Gastroesophageal sphincter (tissue), 4 donors: ENCODE data around the gene PELI2. TPM values are rescaled to one million over a fixed set of nuclear protein-coding genes. Genes with fewer than 3 reads are reported as not detected.
A peak's percentile ranks its signal among the peaks of the same experiment; 100 is the strongest.

ENCODE experiments used
- ATAC-seq: fragments of 150-250 bp; one replicate; pipeline ENCODE4 v1.9.1; 2016; ENCODE audit warnings: mild to moderate bottlenecking, moderate library complexity
- H3K27ac ChIP-seq, 4 donors: fragments of 200-600 bp; sonication (generic) in 3 of 4; 1 replicate in 3 of 4; 2 replicates in 1 of 4; pipeline ENCODE4 v1.5.1; 2016 to 2019
- H3K27me3 ChIP-seq: fragments of 200-600 bp; sonication (generic); one replicate; pipeline ENCODE4 v1.5.1; 2019
- H3K36me3 ChIP-seq, 2 donors: fragments of 200-600 bp; sonication (generic); one replicate each; pipeline ENCODE4 v1.5.1; 2019; ENCODE audit warnings: control low read depth in 1 of 2
- H3K4me1 ChIP-seq, 3 donors: fragments of 200-600 bp; sonication (generic); 1 replicate in 2 of 3; 2 replicates in 1 of 3; pipeline ENCODE4 v1.5.1; 2016 to 2019; ENCODE audit warnings: control low read depth in 2 of 3
- H3K4me3 ChIP-seq, 2 donors: fragments of 200-600 bp; sonication (generic); one replicate each; pipeline ENCODE4 v1.5.1; 2019; ENCODE audit warnings: mild to moderate bottlenecking in 1 of 2, moderate library complexity in 1 of 2
- H3K9me3 ChIP-seq, 3 donors: fragments of 200-600 bp; sonication (generic); one replicate each; pipeline ENCODE4 v1.5.1; 2017 to 2019; ENCODE audit warnings: control low read depth in 2 of 3
- EP300 ChIP-seq: sonication (generic); formaldehyde crosslinking; IDR thresholded peaks from one replicate; pipeline ENCODE4 v1.6.1; 2017; ENCODE audit warnings: antibody characterized with exemption, mild to moderate bottlenecking
- POLR2A ChIP-seq, 2 donors: fragments of 450-650 bp; IDR thresholded peaks; one replicate each; pipeline ENCODE4 v1.6.1; 2017; ENCODE audit warnings: antibody characterized with exemption in 2 of 2, mild to moderate bottlenecking in 2 of 2, moderate library complexity in 1 of 2
- POLR2AphosphoS5 ChIP-seq: sonication (generic); formaldehyde crosslinking; IDR thresholded peaks from one replicate; pipeline ENCODE4 v1.6.1; 2017; ENCODE audit warnings: antibody characterized with exemption
- WGBS, 2 donors: methylation state at CpG; one replicate each; pipeline ENCODE4 v1.1.5; 2018; ENCODE audit warnings: low coverage in 1 of 2; 5-methylcytosine and 5-hydroxymethylcytosine counted together
- total RNA-seq, 4 donors: library from RNA; depleted of rRNA; stranded (reverse); fragments of >200 nt; gene quantifications; one replicate each; pipeline ENCODE4 v1.1.0, GENCODE V29; 2016
- TF ChIP-seq, protein P1 (sequence below), 4 experiments: fragments of 200-600 bp in 2 of 4; fragments of 450-650 bp in 2 of 4; sonication (generic) in 1 of 4; IDR thresholded peaks; one replicate each; pipeline ENCODE4 v1.5.1; 2017 to 2019; ENCODE audit warnings: antibody characterized with exemption in 4 of 4, mild to moderate bottlenecking in 2 of 4, moderate library complexity in 2 of 4

PELI2 gene
- total RNA-seq, 4 donors from 2014 or later: 10.5 to 30.0 (median 12.3) TPM

DNA sequence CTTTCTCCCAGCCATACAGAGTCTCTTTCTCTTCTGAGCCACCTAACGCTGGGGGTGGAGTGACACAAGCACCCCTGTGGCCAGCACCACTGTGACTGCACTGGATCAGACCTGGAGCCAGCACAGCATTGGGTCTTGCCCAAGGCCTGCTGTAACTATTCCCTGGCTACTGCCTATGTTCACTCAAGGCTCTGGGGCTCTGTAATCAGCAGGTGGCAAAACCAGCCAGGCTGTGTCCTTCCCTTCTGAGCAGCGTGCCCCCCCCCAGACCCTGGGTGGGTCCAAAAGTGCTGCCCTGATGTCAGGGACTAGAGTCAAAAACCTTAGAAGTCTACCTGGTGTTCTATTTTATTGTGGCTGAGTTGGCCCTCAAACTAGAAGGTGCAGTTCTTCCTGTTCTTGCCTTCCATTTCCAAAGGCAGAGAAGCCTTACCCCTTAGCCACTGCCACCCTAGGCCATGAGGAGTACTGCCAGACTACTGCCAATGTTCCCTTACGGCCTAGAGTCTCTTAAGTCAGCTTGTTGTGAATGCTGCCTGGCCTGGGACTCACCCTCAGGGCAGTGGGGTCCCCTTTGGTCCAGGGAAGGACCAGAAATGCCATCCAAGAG is 49.9 kb downstream of the PELI2 start:
- TF ChIP-seq, protein P1, sequence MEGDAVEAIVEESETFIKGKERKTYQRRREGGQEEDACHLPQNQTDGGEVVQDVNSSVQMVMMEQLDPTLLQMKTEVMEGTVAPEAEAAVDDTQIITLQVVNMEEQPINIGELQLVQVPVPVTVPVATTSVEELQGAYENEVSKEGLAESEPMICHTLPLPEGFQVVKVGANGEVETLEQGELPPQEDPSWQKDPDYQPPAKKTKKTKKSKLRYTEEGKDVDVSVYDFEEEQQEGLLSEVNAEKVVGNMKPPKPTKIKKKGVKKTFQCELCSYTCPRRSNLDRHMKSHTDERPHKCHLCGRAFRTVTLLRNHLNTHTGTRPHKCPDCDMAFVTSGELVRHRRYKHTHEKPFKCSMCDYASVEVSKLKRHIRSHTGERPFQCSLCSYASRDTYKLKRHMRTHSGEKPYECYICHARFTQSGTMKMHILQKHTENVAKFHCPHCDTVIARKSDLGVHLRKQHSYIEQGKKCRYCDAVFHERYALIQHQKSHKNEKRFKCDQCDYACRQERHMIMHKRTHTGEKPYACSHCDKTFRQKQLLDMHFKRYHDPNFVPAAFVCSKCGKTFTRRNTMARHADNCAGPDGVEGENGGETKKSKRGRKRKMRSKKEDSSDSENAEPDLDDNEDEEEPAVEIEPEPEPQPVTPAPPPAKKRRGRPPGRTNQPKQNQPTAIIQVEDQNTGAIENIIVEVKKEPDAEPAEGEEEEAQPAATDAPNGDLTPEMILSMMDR (IDR thresholded peaks at IDR 0.05): no peak
- no peak for TF ChIP-seq POLR2AphosphoS5
- TF ChIP-seq POLR2A (IDR thresholded peaks at IDR 0.05): no peak
- TF ChIP-seq EP300: no peak
- Histone ChIP-seq H3K36me3 (no peaks in the 10 kb centered on the region), H3K4me1 (peaks cover 0 to 11% (median 8%) of the 10 kb centered on the region in 3 donors), H3K9me3 (peaks cover 0 to 23% (median 0%) of the 10 kb centered on the region in 3 donors), H3K27ac (no peak overlapping the region), H3K4me3 (no peak overlapping the region), H3K27me3 (no peaks in the 10 kb centered on the region)
- WGBS, 2 donors: 60 to 86% methylated on average over 1 of the region's 3 CpGs
- ATAC-seq: no peak

DNA sequence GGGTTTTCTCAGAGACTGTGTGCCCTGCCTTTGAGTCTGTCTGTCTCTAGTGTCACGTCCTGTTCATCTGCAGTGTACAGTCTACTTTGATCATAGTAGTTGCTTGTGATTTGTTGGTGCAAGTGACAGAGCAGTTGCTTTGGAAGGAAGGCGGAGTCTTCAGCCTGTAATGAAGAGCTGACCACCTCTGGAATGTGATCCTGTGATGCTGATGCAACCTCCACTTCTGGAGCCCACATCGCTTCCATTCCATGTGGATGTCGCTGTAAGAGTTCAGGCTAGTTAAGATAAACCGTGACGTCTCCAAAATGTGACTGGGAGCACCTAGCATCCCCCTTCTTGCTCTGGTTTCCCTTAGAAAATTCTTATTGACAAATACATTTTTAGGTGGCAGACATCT is 51.8 kb downstream of the PELI2 start:
- H3K27me3 ChIP-seq: no peaks in the 10 kb centered on the region
- no peak overlapping the region for H3K4me3 ChIP-seq
- TF ChIP-seq POLR2AphosphoS5 (no peak), POLR2A (IDR thresholded peaks at IDR 0.05) (no peak), EP300 (no peak)
- TF ChIP-seq, protein P1 (IDR thresholded peaks at IDR 0.05): no peak
- no peaks in the 10 kb centered on the region for H3K36me3 ChIP-seq
- H3K4me1 ChIP-seq: peaks cover 0 to 11% (median 8%) of the 10 kb centered on the region in 3 donors
- no peak for ATAC-seq
- 88 to 93% methylated on average over 5 to 6 of the region's 6 CpGs for WGBS, 2 donors
- H3K27ac ChIP-seq: no peak overlapping the region
- H3K9me3 ChIP-seq: peaks cover 0 to 8% (median 0%) of the 10 kb centered on the region in 3 donors

DNA sequence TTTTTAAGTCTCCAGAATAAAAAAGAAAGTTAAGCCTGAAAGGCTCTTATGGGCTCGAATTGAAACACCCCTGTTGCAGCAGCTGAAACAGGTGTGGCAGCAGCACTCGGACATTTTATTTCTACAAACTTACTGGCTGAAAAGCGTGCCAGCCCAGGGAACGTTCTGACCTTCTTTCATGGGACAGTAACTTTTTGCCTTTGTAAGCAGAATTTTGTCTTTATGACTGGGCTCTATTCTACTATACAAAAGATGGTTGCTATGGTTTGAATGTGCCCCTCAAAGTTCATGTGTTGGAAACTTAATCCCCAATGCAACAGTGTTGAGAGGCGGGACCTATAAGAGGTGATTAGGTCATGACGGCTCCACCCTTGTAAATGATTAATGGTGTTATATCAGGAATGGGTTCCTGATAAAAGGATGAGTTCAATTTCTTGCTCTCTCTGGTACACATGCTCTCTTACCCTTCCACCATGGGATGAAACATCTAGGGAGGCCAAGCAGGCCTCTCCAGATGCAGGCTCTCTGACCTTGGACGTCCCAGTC is 52.7 kb downstream of the PELI2 start:
- WGBS, 2 donors: 65 to 91% methylated on average over 6 to 7 of the region's 7 CpGs
- H3K27me3 ChIP-seq: no peaks in the 10 kb centered on the region
- no peak overlapping the region for H3K27ac ChIP-seq
- H3K4me3 ChIP-seq: no peak overlapping the region
- ATAC-seq: no peak
- peaks cover 0 to under 1% (median 0%) of the 10 kb centered on the region in 3 donors for H3K9me3 ChIP-seq
- no peaks in the 10 kb centered on the region for H3K36me3 ChIP-seq
- no peak for TF ChIP-seq EP300
- TF ChIP-seq POLR2AphosphoS5: no peak
- TF ChIP-seq, protein P1 (IDR thresholded peaks at IDR 0.05): no peak
- no peak for TF ChIP-seq POLR2A (IDR thresholded peaks at IDR 0.05)
- peaks cover 0 to 20% (median 11%) of the 10 kb centered on the region in 3 donors for H3K4me1 ChIP-seq

DNA sequence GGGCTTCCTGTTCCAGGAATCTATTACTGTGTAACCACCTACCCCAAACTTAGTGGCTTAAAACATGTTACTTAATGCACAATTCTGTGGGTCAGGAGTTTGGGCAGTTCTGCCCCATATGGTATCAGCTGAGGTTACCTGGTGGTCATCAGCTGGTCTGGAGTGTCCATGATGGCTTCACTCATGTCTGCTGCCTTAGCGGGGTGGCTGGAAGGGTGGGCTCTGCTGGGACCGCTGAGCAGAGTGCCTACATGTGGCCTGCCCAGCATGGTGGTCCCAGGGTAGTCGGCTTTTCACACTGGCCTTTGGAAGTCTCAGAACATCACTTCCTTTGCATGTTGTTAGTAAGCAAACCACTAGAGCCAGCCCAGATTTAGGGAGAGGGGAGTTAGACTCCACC is 53.9 kb downstream of the PELI2 start:
- WGBS, 2 donors: no CpG with 5 or more reads among the region's 3 CpGs
- no peaks in the 10 kb centered on the region for H3K36me3 ChIP-seq
- no peaks in the 10 kb centered on the region for H3K27me3 ChIP-seq
- H3K27ac ChIP-seq: peak overlapping the region in 2 of 4 donors; percentile 7 to 26
- no peak for ATAC-seq
- peaks cover 0 to 23% (median 12%) of the 10 kb centered on the region in 3 donors for H3K4me1 ChIP-seq
- H3K9me3 ChIP-seq: no peaks in the 10 kb centered on the region
- no peak overlapping the region for H3K4me3 ChIP-seq
- TF ChIP-seq, protein P1 (IDR thresholded peaks at IDR 0.05): no peak
- TF ChIP-seq EP300 (no peak), POLR2AphosphoS5 (no peak), POLR2A (IDR thresholded peaks at IDR 0.05) (no peak)

DNA sequence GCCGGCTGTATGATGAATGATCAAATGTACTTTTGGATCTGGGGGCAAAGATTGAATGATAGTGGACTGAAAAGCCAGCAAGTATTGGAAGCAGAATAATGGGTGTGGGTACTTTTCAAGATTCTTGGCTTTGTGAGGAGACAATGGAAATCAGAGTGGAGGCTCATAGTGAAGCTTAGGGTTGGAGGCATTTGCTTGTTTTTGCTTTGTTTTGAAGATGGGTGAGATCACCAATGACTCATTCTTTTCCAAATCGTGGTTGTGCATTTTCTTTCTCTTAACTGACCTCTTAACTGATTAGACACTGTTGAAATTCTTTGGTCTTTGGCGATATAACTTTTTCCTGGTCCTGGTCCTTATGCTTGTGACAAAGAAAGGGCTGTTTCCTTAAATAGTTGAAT is 54.4 kb downstream of the PELI2 start:
- 26 to 31% methylated on average over 3 of the region's 3 CpGs for WGBS, 2 donors
- H3K4me1 ChIP-seq: peaks cover 0 to 25% (median 15%) of the 10 kb centered on the region in 3 donors
- no peak overlapping the region for H3K4me3 ChIP-seq
- no peaks in the 10 kb centered on the region for H3K9me3 ChIP-seq
- H3K36me3 ChIP-seq: no peaks in the 10 kb centered on the region
- ATAC-seq: no peak
- H3K27ac ChIP-seq: peak overlapping the region in 2 of 4 donors; percentile 7 to 26
- H3K27me3 ChIP-seq: no peaks in the 10 kb centered on the region
- TF ChIP-seq EP300 (no peak), POLR2A (IDR thresholded peaks at IDR 0.05) (no peak), POLR2AphosphoS5 (no peak)
- TF ChIP-seq, protein P1 (IDR thresholded peaks at IDR 0.05): no peak
